Brain microvascular endothelial cell (primary cell): ENCODE results near the gene NEK9.

ENCODE experiments used
- DNase-seq: peaks from one replicate; pipeline ENCODE4 v3.0.0-alpha.2; 2020
- H3K27ac ChIP-seq: fragments of 250-450 bp; sonication (Bioruptor Pico); 2 replicates; pipeline ENCODE4 v1.5.1; 2020; ENCODE audit warnings: mild to moderate bottlenecking, moderate library complexity
- H3K27me3 ChIP-seq: fragments of 250-450 bp; sonication (Bioruptor Pico); replicated peaks from 2 replicates; pipeline ENCODE4 v1.5.1; 2020; ENCODE audit warnings: mild to moderate bottlenecking
- H3K36me3 ChIP-seq: fragments of 250-450 bp; sonication (Bioruptor Pico); replicated peaks from 2 replicates; pipeline ENCODE4 v1.5.1; 2020; ENCODE audit warnings: mild to moderate bottlenecking
- H3K4me3 ChIP-seq: 2 replicates; pipeline ENCODE4 v1.5.1; 2011; ENCODE audit warnings: low read depth, mild to moderate bottlenecking, control low read depth, low read length, moderate library complexity
- in situ Hi-C: cut with HindIII; loops from 2 replicates; pipeline ENCODE4 v1.10.0; 2017; ENCODE audit warnings: low sequenced_read_pairs, low pct_ligation_motif_present
- TF ChIP-seq, protein P1 (sequence below): IDR thresholded peaks from 2 replicates; pipeline ENCODE4 v1.5.1; 2011; ENCODE audit warnings: low read depth, mild to moderate bottlenecking, moderate library complexity, low read length, control low read depth, inconsistent platforms; ENCODE audit errors: missing control alignments

The NEK9 gene

DNA sequence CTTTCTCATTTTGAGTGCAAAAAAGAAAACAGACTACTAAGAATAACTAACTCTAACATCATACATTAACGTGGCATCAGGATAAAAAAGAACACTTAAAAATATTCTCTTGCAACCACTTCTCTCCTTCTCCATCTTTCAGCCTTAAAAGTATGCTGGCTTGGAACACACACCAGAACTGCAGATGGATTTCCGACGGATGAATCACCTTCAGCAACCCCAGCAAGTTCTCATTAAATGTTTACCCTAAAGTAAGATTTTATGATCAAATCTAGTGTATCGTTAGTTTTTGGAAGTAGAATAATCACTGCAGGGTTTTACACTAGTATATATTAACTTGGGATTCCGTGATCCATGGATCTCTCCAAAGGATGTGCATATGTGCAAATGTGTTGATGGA lies 1.2 kb downstream of the NEK9 start:
- TF ChIP-seq, protein P1, sequence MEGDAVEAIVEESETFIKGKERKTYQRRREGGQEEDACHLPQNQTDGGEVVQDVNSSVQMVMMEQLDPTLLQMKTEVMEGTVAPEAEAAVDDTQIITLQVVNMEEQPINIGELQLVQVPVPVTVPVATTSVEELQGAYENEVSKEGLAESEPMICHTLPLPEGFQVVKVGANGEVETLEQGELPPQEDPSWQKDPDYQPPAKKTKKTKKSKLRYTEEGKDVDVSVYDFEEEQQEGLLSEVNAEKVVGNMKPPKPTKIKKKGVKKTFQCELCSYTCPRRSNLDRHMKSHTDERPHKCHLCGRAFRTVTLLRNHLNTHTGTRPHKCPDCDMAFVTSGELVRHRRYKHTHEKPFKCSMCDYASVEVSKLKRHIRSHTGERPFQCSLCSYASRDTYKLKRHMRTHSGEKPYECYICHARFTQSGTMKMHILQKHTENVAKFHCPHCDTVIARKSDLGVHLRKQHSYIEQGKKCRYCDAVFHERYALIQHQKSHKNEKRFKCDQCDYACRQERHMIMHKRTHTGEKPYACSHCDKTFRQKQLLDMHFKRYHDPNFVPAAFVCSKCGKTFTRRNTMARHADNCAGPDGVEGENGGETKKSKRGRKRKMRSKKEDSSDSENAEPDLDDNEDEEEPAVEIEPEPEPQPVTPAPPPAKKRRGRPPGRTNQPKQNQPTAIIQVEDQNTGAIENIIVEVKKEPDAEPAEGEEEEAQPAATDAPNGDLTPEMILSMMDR, result no peak
- peak overlapping the region; percentile 76 for H3K4me3 ChIP-seq
- DNase-seq, result peak; percentile 67
- in situ Hi-C loops, result no loop called here
- H3K36me3 ChIP-seq, result no peaks in the 10 kb centered on the region
- H3K27me3 ChIP-seq, result no peaks in the 10 kb centered on the region
- peak overlapping the region; percentile 94 for H3K27ac ChIP-seq

- in situ Hi-C loops, result no loop called here
- Histone ChIP-seq H3K27me3 (no peaks in the 10 kb centered on the region), H3K27ac (peak overlapping the region; percentile 55), H3K4me3 (no peak overlapping the region), H3K36me3 (no peaks in the 10 kb centered on the region)
- TF ChIP-seq, protein P1, result no peak
- peak; percentile 95 for DNase-seq
These were observed 2.9 kb downstream of the NEK9 start for GRCh38 chr14:75123991-75124390.

- H3K27ac ChIP-seq, result no peak overlapping the region
- TF ChIP-seq, protein P1, result no peak
- DNase-seq, result no peak
- peaks cover 5% of the 10 kb centered on the region for H3K36me3 ChIP-seq
- no peaks in the 10 kb centered on the region for H3K27me3 ChIP-seq
- in situ Hi-C loops, result no loop called here
- H3K4me3 ChIP-seq, result no peak overlapping the region
These were observed 5.3 kb downstream of the NEK9 start for GRCh38 chr14:75121552-75121951.

GRCh38 chr14:75120541-75121291 lies 6.1 kb downstream of the NEK9 start:
- Histone ChIP-seq H3K27me3 (no peaks in the 10 kb centered on the region), H3K27ac (no peak overlapping the region), H3K36me3 (peaks cover 6% of the 10 kb centered on the region), H3K4me3 (no peak overlapping the region)
- in situ Hi-C loops, result no loop called here
- TF ChIP-seq, protein P1, result no peak
- DNase-seq, result no peak

- Histone ChIP-seq H3K4me3 (no peak overlapping the region), H3K27me3 (no peaks in the 10 kb centered on the region), H3K27ac (no peak overlapping the region), H3K36me3 (peaks cover 14% of the 10 kb centered on the region)
- TF ChIP-seq, protein P1, result no peak
- in situ Hi-C loops, result no loop called here
- DNase-seq, result peak; percentile 22
These were observed 7.8 kb downstream of the NEK9 start for GRCh38 chr14:75119056-75119455.
